IPS-18a (cell line): ENCODE measurements around the gene ARMH1.

Experiments
- H3K27ac ChIP-seq: one replicate; pipeline ENCODE4 v1.5.1; 2013; ENCODE audit warnings: low read length
- H3K27me3 ChIP-seq: one replicate; pipeline ENCODE4 v1.6.1; 2013; ENCODE audit warnings: mild to moderate bottlenecking, low read length; ENCODE audit not compliant: control insufficient read depth, insufficient read depth
- H3K36me3 ChIP-seq: one replicate; pipeline ENCODE4 v1.6.1; 2013; ENCODE audit warnings: low read depth, low read length; ENCODE audit not compliant: control insufficient read depth
- H3K4me1 ChIP-seq: one replicate; pipeline ENCODE4 v1.6.1; 2013; ENCODE audit warnings: low read depth, low read length; ENCODE audit not compliant: control insufficient read depth
- H3K4me3 ChIP-seq: one replicate; pipeline ENCODE4 v1.5.1; 2013; ENCODE audit warnings: low read length
- H3K9ac ChIP-seq: one replicate; pipeline ENCODE4 v1.6.1; 2013; ENCODE audit warnings: mild to moderate bottlenecking, low read length, moderate library complexity
- H3K9me3 ChIP-seq: one replicate; pipeline ENCODE4 v1.6.1; 2013; ENCODE audit warnings: low read depth, low read length; ENCODE audit not compliant: control insufficient read depth

Gene ARMH1

GRCh38 chr1:44701141-44701573, 26.6 kb downstream of the ARMH1 start:
- H3K36me3 ChIP-seq = no peaks in the 10 kb centered on the region
- no peaks in the 10 kb centered on the region for H3K27me3 ChIP-seq
- H3K4me1 ChIP-seq = no peaks in the 10 kb centered on the region
- H3K27ac ChIP-seq = no peak overlapping the region
- H3K9me3 ChIP-seq = no peaks in the 10 kb centered on the region
- H3K4me3 ChIP-seq = no peak overlapping the region
- no peak overlapping the region for H3K9ac ChIP-seq

DNA sequence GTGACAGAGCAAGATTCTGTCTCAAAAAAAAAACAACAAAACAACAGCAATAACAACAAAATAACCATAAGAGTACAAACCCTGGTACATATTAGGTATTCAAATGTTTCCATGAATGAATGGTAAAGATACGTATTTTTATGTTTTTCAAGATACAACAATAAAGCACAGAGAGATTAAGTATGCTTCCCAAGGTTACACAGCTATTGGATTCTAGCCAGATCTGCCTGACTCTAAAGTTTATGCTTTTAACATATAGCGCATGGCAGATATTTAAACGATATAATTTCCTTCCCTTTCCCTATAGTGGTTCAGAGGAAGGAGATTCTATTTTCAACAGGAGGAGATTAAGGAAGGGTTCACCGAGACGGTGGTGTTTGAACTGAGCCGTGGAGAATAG, 31.0 kb downstream of the ARMH1 start:
- H3K9me3 ChIP-seq = no peaks in the 10 kb centered on the region
- no peak overlapping the region for H3K4me3 ChIP-seq
- no peak overlapping the region for H3K27ac ChIP-seq
- no peaks in the 10 kb centered on the region for H3K36me3 ChIP-seq
- H3K27me3 ChIP-seq = no peaks in the 10 kb centered on the region
- H3K4me1 ChIP-seq = no peaks in the 10 kb centered on the region
- no peak overlapping the region for H3K9ac ChIP-seq

DNA sequence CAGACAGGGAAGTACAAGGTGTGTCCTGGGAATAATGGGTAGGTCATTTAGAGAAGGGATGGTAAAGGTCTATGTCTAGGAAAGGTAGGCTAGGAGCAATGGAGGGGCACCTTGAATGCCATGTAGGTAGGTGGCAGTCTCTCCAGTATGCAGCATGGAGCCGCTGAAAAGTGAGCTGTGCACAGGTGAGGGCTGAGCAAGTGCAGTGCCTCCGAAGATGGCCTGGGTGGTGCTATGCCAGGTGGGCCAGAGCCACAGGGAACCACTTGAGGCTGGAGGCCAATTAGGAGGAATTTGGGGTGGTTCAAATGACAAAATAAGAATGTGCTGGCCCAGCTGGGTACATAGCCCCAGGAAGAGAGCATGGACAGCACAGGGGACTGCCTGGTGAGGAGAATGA, 31.4 kb downstream of the ARMH1 start:
- no peaks in the 10 kb centered on the region for H3K36me3 ChIP-seq
- H3K4me1 ChIP-seq = no peaks in the 10 kb centered on the region
- no peak overlapping the region for H3K9ac ChIP-seq
- H3K4me3 ChIP-seq = no peak overlapping the region
- no peaks in the 10 kb centered on the region for H3K9me3 ChIP-seq
- no peaks in the 10 kb centered on the region for H3K27me3 ChIP-seq
- no peak overlapping the region for H3K27ac ChIP-seq

- Histone ChIP-seq H3K4me1 (no peaks in the 10 kb centered on the region), H3K4me3 (no peak overlapping the region), H3K27ac (no peak overlapping the region), H3K9me3 (no peaks in the 10 kb centered on the region), H3K27me3 (no peaks in the 10 kb centered on the region), H3K36me3 (no peaks in the 10 kb centered on the region), H3K9ac (no peak overlapping the region)
Measured at GRCh38 chr1:44707112-44707881, 32.8 kb downstream of the ARMH1 start.

DNA sequence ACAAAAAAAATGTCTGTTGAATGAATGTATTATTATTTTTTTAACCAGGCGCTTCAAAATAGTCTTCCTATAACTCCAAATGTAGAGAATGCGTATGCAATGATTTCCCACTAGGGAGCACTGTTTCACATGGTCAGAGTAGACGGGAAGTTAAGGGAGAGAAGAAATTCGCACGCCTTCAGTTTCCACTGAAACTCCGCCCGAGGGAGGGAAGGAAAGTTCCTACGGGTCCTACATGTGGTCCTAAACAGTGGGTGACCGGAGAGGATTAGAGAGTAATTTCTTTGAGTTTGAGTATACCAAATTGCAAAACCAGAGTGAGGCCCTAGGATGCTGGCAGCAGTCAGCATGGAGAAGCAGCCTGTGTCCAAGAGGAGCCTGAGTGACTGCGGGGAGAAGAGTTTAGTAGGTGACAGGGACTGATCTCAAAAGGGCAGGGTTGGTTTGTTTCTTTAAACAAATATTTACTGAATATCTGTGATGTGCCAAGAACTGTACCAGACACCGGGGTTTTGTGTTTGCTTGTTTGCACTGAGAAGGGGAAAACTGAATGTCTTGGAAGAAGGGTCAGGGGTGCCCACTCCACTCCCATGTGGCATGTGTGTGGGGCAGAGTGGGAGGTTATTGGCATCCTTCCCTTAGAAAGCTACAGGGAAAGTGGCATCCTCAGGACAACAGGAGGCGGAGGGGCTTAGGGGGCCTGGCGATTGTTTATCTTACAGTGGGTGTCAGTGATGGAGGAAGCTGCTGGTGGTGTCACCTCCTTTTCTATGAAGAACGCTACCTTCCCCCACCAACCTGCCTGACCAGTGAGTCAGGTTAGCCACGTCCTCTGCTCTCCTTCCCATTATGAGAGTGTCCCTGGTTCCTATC, 33.7 kb downstream of the ARMH1 start:
- Histone ChIP-seq H3K4me3 (no peak overlapping the region), H3K9ac (no peak overlapping the region), H3K36me3 (no peaks in the 10 kb centered on the region), H3K9me3 (no peaks in the 10 kb centered on the region), H3K27ac (no peak overlapping the region), H3K27me3 (no peaks in the 10 kb centered on the region), H3K4me1 (no peaks in the 10 kb centered on the region)

DNA sequence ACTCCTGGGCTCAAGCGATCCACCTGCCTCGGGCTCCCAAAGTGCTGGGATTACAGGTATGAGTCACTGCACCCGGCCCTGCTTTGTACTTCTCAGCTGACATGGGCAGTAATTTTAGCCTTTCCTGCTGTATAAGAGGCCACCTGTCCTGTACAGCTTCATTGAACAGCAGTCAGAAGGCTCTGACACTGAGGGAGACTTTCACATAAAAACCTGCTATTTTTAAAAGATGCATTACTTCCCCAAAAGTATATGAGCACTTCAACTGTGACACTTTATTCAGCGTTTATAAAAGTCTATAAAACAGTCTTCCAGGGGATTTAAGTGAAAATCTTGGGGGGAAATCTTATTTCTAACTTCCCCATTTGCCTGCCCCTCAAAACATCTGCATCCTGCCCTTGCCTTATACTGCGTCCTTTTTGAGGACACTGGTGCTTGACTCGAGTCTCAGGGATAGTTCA, 38.8 kb downstream of the ARMH1 start:
- no peaks in the 10 kb centered on the region for H3K27me3 ChIP-seq
- no peak overlapping the region for H3K27ac ChIP-seq
- no peaks in the 10 kb centered on the region for H3K36me3 ChIP-seq
- H3K9me3 ChIP-seq = no peaks in the 10 kb centered on the region
- H3K4me3 ChIP-seq = no peak overlapping the region
- peaks cover 3% of the 10 kb centered on the region for H3K4me1 ChIP-seq
- H3K9ac ChIP-seq = no peak overlapping the region

- Histone ChIP-seq H3K36me3 (no peaks in the 10 kb centered on the region), H3K27ac (no peak overlapping the region), H3K4me1 (peaks cover 3% of the 10 kb centered on the region), H3K9me3 (no peaks in the 10 kb centered on the region), H3K27me3 (no peaks in the 10 kb centered on the region), H3K4me3 (no peak overlapping the region), H3K9ac (no peak overlapping the region)
Measured at GRCh38 chr1:44714532-44714931, 40.0 kb downstream of the ARMH1 start.

DNA sequence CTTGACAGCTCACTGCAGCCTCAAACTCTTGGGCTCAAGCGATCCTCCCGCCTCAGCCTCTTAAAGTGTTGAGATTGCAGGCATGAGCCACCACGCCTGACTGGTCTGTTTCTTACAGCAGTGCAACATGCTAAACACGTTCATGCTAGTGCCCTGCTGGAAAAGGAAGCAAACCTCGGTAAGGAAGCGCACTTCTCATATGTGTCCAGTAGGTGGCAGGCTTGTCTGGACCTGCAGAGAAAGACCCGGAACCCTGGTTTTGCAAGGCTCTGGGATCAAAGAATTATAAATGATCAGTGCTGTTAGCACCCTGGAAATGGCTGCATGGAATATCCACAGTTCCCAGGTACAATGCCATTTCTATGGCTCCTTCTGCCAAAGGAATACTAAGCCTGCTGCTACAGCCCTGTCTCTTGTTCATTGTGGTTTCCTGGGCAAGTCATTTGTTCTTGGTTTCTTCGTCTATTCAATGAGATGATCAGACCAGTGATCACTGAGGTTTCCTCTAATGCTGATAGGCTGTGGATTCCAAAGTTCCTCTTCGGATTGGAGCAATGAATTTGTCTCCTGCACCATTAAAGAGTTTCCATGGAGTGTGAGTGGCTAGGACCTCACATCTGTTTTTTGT, 40.5 kb downstream of the ARMH1 start:
- H3K9ac ChIP-seq = no peak overlapping the region
- H3K9me3 ChIP-seq = no peaks in the 10 kb centered on the region
- peaks cover 3% of the 10 kb centered on the region for H3K4me1 ChIP-seq
- H3K36me3 ChIP-seq = no peaks in the 10 kb centered on the region
- no peaks in the 10 kb centered on the region for H3K27me3 ChIP-seq
- no peak overlapping the region for H3K27ac ChIP-seq
- no peak overlapping the region for H3K4me3 ChIP-seq

DNA sequence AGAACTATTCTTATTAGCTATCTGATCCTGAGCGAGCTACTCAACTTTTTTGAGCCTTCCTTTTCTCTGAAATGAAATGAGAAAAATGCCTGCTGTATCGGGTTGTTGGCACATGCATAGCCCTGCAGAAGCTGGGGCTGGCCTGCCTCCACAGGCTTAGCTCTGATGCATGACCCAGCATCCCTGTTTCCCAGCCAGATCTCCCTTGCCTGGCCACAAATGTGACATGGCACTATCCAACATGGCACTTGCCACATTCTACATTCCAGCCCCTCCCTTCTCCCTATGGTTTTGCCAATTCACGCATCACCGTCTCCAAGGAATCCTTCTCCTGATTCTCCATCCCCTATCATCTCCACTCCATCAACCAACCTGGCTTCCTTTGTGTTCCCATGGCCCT, 42.6 kb downstream of the ARMH1 start:
- Histone ChIP-seq H3K4me3 (no peak overlapping the region), H3K27ac (no peak overlapping the region), H3K36me3 (no peaks in the 10 kb centered on the region), H3K9ac (no peak overlapping the region), H3K27me3 (no peaks in the 10 kb centered on the region), H3K4me1 (peaks cover 3% of the 10 kb centered on the region), H3K9me3 (no peaks in the 10 kb centered on the region)

GRCh38 chr1:44717653-44718052, 43.1 kb downstream of the ARMH1 start:
- no peak overlapping the region for H3K27ac ChIP-seq
- no peaks in the 10 kb centered on the region for H3K27me3 ChIP-seq
- H3K36me3 ChIP-seq = no peaks in the 10 kb centered on the region
- H3K4me3 ChIP-seq = no peak overlapping the region
- H3K9me3 ChIP-seq = no peaks in the 10 kb centered on the region
- H3K9ac ChIP-seq = no peak overlapping the region
- peaks cover 3% of the 10 kb centered on the region for H3K4me1 ChIP-seq

DNA sequence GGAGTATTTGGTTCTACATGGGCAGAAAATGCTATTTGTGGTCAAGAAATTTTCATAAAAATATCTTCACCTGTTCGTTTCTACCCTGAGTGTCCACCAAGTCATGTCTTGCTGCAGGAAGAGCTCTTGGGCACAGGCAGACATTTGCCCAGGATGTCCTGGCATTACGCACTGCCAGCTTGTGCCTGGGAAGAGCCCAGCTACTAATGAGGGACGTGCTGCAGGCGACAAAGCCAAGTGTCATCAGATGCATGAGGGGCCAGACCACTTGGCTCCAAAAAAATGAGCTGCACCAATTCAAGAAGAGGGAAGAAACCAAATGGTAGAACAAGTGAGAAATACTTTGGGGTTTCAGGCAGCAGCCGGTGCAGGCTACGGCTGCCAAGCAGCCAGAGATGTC, 43.6 kb downstream of the ARMH1 start:
- H3K9ac ChIP-seq = no peak overlapping the region
- H3K9me3 ChIP-seq = no peaks in the 10 kb centered on the region
- no peaks in the 10 kb centered on the region for H3K27me3 ChIP-seq
- H3K36me3 ChIP-seq = no peaks in the 10 kb centered on the region
- H3K4me3 ChIP-seq = no peak overlapping the region
- H3K4me1 ChIP-seq = peaks cover 3% of the 10 kb centered on the region
- no peak overlapping the region for H3K27ac ChIP-seq
